HepG2 (cell line): ENCODE results near the gene TM4SF18. TPM values are rescaled to one million over a fixed set of nuclear protein-coding genes. Genes with fewer than 3 reads are reported as not detected.

Source experiments
- FIP1L1 ChIP-seq: fragments of 200-400 bp; formaldehyde crosslinking; IDR thresholded peaks from 2 replicates; pipeline ENCODE4 v1.6.1; 2018; ENCODE audit warnings: low read depth, mild to moderate bottlenecking, low read length, moderate library complexity, borderline replicate concordance; ENCODE audit not compliant: insufficient read depth
- KDM5B ChIP-seq: sonication (generic); formaldehyde crosslinking; IDR thresholded peaks from 2 replicates; pipeline ENCODE4 v1.4.0; 2020; ENCODE audit warnings: missing genetic modification reagents, mild to moderate bottlenecking, borderline replicate concordance
- NFYC ChIP-seq: IDR thresholded peaks from 2 replicates; pipeline ENCODE4 v1.6.1; 2016; ENCODE audit warnings: missing genetic modification reagents, missing compliant biosample characterization
- NR1H2 ChIP-seq: sonication (generic); formaldehyde crosslinking; IDR thresholded peaks from 2 replicates; pipeline ENCODE4 v1.8.1; 2022; ENCODE audit warnings: low read depth, missing genetic modification reagents, borderline replicate concordance
- ZNF430 ChIP-seq: sonication (generic); formaldehyde crosslinking; IDR thresholded peaks from 2 replicates; pipeline ENCODE4 v1.9.0; 2021; ENCODE audit warnings: mild to moderate bottlenecking, missing genetic modification reagents
- ZNF619 ChIP-seq: sonication (generic); formaldehyde crosslinking; IDR thresholded peaks from 2 replicates; pipeline ENCODE4 v1.4.0; 2020; ENCODE audit warnings: mild to moderate bottlenecking, missing genetic modification reagents
- ZNF782 ChIP-seq: sonication (generic); formaldehyde crosslinking; IDR thresholded peaks from 2 replicates; pipeline ENCODE4 v1.4.0; 2020; ENCODE audit warnings: missing genetic modification reagents, mild to moderate bottlenecking, borderline replicate concordance
- polyA plus RNA-seq, 8 experiments: library from polyadenylated mRNA; depleted of rRNA in 3 of 8; stranded (reverse) in 7 of 8; unstranded in 1 of 8; fragments of >200 nt; fragmentation: Illumina TruSeq in 4 of 8; extraction: Trizol in 4 of 8; gene quantifications; 2 replicates each; pipeline versions ENCODE4 v1.2.1 to v1.2.3, GENCODE V29; 2011 to 2016; ENCODE audit warnings: low read depth in 4 of 8, missing spikeins in 1 of 8, mixed read lengths in 1 of 8; ENCODE audit not compliant: insufficient read depth in 1 of 8
- total RNA-seq, 5 experiments: library from RNA; depleted of rRNA; stranded (reverse); fragments of >200 nt; fragmentation: Illumina TruSeq; extraction: Trizol; gene quantifications; 2 replicates each; pipeline ENCODE4 v1.2.3, GENCODE V29; 2016; ENCODE audit warnings: low read depth in 1 of 5
- TF ChIP-seq, protein P1 (sequence below): IDR thresholded peaks from 2 replicates; pipeline ENCODE4 v1.4.0; 2020; ENCODE audit warnings: mild to moderate bottlenecking, missing genetic modification reagents
- TF ChIP-seq, protein P2 (sequence below): sonication (generic); formaldehyde crosslinking; IDR thresholded peaks from 2 replicates; pipeline ENCODE4 v1.8.0; 2022; ENCODE audit warnings: mild to moderate bottlenecking, missing genetic modification reagents, borderline replicate concordance
- TF ChIP-seq, protein P3 (sequence below): sonication (generic); formaldehyde crosslinking; IDR thresholded peaks from 2 replicates; pipeline ENCODE4 v1.5.0; 2020; ENCODE audit warnings: missing genetic modification reagents
- TF ChIP-seq, protein P4 (sequence below): sonication (generic); IDR thresholded peaks from 2 replicates; pipeline ENCODE4 v1.6.1; 2016; ENCODE audit warnings: low read depth, borderline replicate concordance
- TF ChIP-seq, protein P5 (sequence below): sonication (generic); formaldehyde crosslinking; IDR thresholded peaks from 2 replicates; pipeline ENCODE4 v1.4.0; 2020; ENCODE audit warnings: missing genetic modification reagents

The TM4SF18 gene
- total and polyA plus RNA-seq, 2 of the 13 experiments (the other 11 are each of a cell fraction or from before 2014, with no cell fraction given) = 0.15 TPM; not detected in 1

DNA sequence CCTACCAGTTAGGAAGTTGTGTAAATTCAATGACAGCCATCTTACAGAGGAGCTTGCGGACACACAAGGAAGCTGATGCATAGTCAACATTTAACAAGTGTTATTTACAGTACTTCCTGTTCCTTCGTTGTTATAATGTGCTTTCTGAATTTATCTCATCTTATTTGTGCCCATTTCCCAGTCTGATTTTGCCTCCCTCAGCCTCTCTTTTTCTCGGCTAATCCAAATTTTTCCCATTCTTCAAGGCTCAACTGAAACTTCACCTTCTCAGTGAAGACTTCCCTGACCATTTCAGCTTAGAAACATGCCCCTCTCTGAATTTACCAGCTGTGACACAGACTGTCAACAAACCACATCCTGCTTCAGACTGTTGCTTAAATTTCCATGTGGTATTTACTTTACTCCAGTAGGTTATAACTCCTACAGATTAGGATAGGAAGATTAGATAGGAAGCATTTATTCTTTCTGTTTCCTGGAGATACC lies 56.1 kb downstream of the TM4SF18 start (continued):
- no peak for TF ChIP-seq ZNF430 (CRISPR knock-in tag)
- TF ChIP-seq NFYC = no peak
- TF ChIP-seq, protein P1, sequence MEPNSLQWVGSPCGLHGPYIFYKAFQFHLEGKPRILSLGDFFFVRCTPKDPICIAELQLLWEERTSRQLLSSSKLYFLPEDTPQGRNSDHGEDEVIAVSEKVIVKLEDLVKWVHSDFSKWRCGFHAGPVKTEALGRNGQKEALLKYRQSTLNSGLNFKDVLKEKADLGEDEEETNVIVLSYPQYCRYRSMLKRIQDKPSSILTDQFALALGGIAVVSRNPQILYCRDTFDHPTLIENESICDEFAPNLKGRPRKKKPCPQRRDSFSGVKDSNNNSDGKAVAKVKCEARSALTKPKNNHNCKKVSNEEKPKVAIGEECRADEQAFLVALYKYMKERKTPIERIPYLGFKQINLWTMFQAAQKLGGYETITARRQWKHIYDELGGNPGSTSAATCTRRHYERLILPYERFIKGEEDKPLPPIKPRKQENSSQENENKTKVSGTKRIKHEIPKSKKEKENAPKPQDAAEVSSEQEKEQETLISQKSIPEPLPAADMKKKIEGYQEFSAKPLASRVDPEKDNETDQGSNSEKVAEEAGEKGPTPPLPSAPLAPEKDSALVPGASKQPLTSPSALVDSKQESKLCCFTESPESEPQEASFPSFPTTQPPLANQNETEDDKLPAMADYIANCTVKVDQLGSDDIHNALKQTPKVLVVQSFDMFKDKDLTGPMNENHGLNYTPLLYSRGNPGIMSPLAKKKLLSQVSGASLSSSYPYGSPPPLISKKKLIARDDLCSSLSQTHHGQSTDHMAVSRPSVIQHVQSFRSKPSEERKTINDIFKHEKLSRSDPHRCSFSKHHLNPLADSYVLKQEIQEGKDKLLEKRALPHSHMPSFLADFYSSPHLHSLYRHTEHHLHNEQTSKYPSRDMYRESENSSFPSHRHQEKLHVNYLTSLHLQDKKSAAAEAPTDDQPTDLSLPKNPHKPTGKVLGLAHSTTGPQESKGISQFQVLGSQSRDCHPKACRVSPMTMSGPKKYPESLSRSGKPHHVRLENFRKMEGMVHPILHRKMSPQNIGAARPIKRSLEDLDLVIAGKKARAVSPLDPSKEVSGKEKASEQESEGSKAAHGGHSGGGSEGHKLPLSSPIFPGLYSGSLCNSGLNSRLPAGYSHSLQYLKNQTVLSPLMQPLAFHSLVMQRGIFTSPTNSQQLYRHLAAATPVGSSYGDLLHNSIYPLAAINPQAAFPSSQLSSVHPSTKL (CRISPR knock-in tag) = peak; percentile 83
- TF ChIP-seq, protein P2, sequence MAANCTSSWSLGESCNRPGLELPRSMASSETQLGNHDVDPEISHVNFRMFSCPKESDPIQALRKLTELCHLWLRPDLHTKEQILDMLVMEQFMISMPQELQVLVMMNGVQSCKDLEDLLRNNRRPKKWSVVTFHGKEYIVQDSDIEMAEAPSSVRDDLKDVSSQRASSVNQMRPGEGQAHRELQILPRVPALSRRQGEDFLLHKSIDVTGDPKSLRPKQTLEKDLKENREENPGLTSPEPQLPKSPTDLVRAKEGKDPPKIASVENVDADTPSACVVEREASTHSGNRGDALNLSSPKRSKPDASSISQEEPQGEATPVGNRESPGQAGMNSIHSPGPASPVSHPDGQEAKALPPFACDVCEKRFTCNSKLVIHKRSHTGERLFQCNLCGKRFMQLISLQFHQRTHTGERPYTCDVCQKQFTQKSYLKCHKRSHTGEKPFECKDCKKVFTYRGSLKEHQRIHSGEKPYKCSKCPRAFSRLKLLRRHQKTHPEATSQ = no peak
- TF ChIP-seq KDM5B (CRISPR knock-in tag) = no peak
- TF ChIP-seq NR1H2 (CRISPR knock-in tag) = no peak
- no peak for TF ChIP-seq FIP1L1
- TF ChIP-seq, protein P3, sequence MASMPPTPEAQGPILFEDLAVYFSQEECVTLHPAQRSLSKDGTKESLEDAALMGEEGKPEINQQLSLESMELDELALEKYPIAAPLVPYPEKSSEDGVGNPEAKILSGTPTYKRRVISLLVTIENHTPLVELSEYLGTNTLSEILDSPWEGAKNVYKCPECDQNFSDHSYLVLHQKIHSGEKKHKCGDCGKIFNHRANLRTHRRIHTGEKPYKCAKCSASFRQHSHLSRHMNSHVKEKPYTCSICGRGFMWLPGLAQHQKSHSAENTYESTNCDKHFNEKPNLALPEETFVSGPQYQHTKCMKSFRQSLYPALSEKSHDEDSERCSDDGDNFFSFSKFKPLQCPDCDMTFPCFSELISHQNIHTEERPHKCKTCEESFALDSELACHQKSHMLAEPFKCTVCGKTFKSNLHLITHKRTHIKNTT = no peak
- no peak for TF ChIP-seq ZNF619 (CRISPR knock-in tag)
- TF ChIP-seq, protein P4, sequence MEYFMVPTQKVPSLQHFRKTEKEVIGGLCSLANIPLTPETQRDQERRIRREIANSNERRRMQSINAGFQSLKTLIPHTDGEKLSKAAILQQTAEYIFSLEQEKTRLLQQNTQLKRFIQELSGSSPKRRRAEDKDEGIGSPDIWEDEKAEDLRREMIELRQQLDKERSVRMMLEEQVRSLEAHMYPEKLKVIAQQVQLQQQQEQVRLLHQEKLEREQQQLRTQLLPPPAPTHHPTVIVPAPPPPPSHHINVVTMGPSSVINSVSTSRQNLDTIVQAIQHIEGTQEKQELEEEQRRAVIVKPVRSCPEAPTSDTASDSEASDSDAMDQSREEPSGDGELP = peak; percentile 93
- TF ChIP-seq, protein P5, sequence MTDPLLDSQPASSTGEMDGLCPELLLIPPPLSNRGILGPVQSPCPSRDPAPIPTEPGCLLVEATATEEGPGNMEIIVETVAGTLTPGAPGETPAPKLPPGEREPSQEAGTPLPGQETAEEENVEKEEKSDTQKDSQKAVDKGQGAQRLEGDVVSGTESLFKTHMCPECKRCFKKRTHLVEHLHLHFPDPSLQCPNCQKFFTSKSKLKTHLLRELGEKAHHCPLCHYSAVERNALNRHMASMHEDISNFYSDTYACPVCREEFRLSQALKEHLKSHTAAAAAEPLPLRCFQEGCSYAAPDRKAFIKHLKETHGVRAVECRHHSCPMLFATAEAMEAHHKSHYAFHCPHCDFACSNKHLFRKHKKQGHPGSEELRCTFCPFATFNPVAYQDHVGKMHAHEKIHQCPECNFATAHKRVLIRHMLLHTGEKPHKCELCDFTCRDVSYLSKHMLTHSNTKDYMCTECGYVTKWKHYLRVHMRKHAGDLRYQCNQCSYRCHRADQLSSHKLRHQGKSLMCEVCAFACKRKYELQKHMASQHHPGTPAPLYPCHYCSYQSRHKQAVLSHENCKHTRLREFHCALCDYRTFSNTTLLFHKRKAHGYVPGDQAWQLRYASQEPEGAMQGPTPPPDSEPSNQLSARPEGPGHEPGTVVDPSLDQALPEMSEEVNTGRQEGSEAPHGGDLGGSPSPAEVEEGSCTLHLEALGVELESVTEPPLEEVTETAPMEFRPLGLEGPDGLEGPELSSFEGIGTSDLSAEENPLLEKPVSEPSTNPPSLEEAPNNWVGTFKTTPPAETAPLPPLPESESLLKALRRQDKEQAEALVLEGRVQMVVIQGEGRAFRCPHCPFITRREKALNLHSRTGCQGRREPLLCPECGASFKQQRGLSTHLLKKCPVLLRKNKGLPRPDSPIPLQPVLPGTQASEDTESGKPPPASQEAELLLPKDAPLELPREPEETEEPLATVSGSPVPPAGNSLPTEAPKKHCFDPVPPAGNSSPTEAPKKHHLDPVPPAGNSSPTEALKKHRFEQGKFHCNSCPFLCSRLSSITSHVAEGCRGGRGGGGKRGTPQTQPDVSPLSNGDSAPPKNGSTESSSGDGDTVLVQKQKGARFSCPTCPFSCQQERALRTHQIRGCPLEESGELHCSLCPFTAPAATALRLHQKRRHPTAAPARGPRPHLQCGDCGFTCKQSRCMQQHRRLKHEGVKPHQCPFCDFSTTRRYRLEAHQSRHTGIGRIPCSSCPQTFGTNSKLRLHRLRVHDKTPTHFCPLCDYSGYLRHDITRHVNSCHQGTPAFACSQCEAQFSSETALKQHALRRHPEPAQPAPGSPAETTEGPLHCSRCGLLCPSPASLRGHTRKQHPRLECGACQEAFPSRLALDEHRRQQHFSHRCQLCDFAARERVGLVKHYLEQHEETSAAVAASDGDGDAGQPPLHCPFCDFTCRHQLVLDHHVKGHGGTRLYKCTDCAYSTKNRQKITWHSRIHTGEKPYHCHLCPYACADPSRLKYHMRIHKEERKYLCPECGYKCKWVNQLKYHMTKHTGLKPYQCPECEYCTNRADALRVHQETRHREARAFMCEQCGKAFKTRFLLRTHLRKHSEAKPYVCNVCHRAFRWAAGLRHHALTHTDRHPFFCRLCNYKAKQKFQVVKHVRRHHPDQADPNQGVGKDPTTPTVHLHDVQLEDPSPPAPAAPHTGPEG (CRISPR knock-in tag) = no peak
- no peak for TF ChIP-seq ZNF782 (CRISPR knock-in tag)
